ENCODE measurements around the gene RBMS1.

DNA sequence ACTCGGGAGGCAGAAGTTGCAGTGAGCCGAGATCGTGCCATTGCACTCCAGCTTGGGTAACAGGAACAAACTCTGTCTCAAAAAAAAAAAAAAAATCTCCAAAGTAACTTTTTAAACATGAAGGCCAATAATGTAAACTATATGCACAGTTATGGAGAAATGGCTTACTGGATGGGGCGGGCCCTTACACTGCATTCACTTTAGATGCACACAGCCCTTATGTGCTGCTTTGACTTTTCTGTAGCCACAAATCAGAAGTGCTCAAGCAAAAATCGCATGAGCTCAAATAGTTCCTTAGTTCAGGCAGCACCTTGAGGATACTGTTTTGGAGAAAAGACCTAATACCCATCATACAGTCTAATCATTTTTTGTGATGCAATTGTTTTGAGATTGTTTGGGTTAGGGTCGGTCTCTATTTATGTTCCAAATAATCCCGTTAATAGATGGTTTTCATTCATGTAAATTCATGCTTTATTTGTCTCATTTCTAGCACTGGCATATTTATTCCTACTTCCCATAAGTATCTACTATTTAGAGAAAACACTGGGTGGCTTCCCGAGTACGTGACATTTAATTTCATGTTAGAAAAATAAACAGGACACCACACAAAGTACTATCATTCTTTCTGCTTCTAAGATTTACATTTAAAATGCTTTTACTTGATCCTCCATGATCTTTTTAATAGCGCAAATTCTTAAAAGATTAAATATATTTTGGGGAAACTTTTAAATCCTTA, 34.7 kb downstream of the RBMS1 start:
- TF ChIP-seq, protein P1, sequence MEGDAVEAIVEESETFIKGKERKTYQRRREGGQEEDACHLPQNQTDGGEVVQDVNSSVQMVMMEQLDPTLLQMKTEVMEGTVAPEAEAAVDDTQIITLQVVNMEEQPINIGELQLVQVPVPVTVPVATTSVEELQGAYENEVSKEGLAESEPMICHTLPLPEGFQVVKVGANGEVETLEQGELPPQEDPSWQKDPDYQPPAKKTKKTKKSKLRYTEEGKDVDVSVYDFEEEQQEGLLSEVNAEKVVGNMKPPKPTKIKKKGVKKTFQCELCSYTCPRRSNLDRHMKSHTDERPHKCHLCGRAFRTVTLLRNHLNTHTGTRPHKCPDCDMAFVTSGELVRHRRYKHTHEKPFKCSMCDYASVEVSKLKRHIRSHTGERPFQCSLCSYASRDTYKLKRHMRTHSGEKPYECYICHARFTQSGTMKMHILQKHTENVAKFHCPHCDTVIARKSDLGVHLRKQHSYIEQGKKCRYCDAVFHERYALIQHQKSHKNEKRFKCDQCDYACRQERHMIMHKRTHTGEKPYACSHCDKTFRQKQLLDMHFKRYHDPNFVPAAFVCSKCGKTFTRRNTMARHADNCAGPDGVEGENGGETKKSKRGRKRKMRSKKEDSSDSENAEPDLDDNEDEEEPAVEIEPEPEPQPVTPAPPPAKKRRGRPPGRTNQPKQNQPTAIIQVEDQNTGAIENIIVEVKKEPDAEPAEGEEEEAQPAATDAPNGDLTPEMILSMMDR (IDR thresholded peaks at IDR 0.05): no peak
- no peak for TF ChIP-seq POLR2A (IDR thresholded peaks at IDR 0.05)
